Activated CD4-positive, alpha-beta T cell treated with anti-CD3 and anti-CD28 coated beads for 36 hours (primary cell): Measurements from ENCODE around the gene PCNX3. TPM values are rescaled to one million over a fixed set of nuclear protein-coding genes. Genes with fewer than 3 reads are reported as not detected.

Source experiments
- ATAC-seq: fragments of 200-7000 bp; cut with Tn5 transposase; one replicate; pipeline ENCODE4 v1.10.0; 2021; ENCODE audit warnings: mild to moderate bottlenecking, moderate library complexity
- CTCF ChIA-PET: fragments of 350-600 bp; sonication (Branson Sonifier 250); formaldehyde crosslinking; loops from one replicate; lab custom pipeline; 2021; ENCODE audit warnings: antibody characterized with exemption; lab: Charles Lee
- POLR2A ChIA-PET: fragments of 350-600 bp; sonication (Branson Sonifier 250); formaldehyde crosslinking; loops from one replicate; lab custom pipeline; 2021; ENCODE audit warnings: antibody characterized with exemption, inconsistent platforms; lab: Charles Lee
- DNase-seq: peaks from one replicate; pipeline ENCODE4 v3.0.0-alpha.2; 2020
- H3K27ac Mint-ChIP-seq: one replicate; pipeline ENCODE4 v1.8.0; 2021; ENCODE audit warnings: mixed read lengths
- H3K27me3 Mint-ChIP-seq: one replicate; pipeline ENCODE4 v1.8.0; 2021; ENCODE audit warnings: mixed read lengths
- H3K36me3 Mint-ChIP-seq: one replicate; pipeline ENCODE4 v1.8.0; 2021; ENCODE audit warnings: low read depth, mixed read lengths
- H3K4me1 Mint-ChIP-seq: one replicate; pipeline ENCODE4 v1.8.0; 2021; ENCODE audit warnings: mixed read lengths
- H3K4me3 Mint-ChIP-seq: one replicate; pipeline ENCODE4 v1.8.0; 2021; ENCODE audit warnings: mild to moderate bottlenecking, moderate library complexity, mixed read lengths
- H3K9me3 Mint-ChIP-seq: one replicate; pipeline ENCODE4 v1.8.0; 2021; ENCODE audit warnings: low read depth, mixed read lengths
- intact Hi-C, 2 experiments: fragments of 100-400 bp; cut with DNase I in 1 of 2; cut with micrococcal nuclease in 1 of 2; formaldehyde crosslinking; loops; one replicate each; pipeline versions ENCODE4 v1.14.2 to v1.15.1; 2022 to 2024; cut with DNase I, micrococcal nuclease
- total RNA-seq, 2 experiments: library from RNA; stranded (reverse); gene quantifications; one replicate each; pipeline ENCODE4 v1.2.3, GENCODE V29; 2021

Gene PCNX3
- total RNA-seq, 2 experiments from 2014 or later, result 27.9 to 30.7 TPM

DNA sequence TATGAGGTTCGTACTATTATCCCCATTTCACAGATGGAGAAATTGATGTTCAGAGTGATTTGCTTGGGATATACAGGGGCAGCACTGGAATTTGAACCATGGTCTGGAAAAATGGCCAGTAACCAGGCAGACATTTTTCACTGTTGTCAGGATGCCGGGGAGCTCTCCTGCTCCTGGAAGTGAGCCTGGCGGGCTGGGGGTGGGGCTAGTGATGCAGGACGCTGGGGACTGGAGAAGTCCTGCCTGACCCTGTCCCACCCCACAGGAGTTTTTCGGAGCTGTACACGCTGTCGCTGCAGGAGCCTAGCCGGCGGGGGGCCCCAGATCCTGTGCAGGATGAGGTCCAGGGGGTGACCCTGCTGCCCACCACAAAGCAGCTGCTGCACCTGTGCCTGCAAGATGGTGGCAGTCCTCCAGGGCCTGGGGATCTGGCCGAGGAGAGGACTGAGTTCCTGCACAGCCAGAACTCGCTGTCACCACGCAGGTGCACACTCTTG lies 33.5 kb downstream of the PCNX3 start:
- peaks cover 29% of the 10 kb centered on the region for H3K36me3 Mint-ChIP-seq
- intact Hi-C loops, result no loop called here
- peaks cover 31% of the 10 kb centered on the region for H3K4me1 Mint-ChIP-seq
- H3K27me3 Mint-ChIP-seq, result no peaks in the 10 kb centered on the region
- ATAC-seq, result no peak
- CTCF ChIA-PET, result interaction anchor here (0.6 kb wide), 3 partner anchors 83 to 287 kb away, joined by 3 read pairs; no protein-coding TSS in a partner anchor
- POLR2A ChIA-PET, result no interaction called here
- H3K4me3 Mint-ChIP-seq, result no peak overlapping the region
- H3K9me3 Mint-ChIP-seq, result no peaks in the 10 kb centered on the region
- no peak for DNase-seq
- H3K27ac Mint-ChIP-seq, result no peak overlapping the region

DNA sequence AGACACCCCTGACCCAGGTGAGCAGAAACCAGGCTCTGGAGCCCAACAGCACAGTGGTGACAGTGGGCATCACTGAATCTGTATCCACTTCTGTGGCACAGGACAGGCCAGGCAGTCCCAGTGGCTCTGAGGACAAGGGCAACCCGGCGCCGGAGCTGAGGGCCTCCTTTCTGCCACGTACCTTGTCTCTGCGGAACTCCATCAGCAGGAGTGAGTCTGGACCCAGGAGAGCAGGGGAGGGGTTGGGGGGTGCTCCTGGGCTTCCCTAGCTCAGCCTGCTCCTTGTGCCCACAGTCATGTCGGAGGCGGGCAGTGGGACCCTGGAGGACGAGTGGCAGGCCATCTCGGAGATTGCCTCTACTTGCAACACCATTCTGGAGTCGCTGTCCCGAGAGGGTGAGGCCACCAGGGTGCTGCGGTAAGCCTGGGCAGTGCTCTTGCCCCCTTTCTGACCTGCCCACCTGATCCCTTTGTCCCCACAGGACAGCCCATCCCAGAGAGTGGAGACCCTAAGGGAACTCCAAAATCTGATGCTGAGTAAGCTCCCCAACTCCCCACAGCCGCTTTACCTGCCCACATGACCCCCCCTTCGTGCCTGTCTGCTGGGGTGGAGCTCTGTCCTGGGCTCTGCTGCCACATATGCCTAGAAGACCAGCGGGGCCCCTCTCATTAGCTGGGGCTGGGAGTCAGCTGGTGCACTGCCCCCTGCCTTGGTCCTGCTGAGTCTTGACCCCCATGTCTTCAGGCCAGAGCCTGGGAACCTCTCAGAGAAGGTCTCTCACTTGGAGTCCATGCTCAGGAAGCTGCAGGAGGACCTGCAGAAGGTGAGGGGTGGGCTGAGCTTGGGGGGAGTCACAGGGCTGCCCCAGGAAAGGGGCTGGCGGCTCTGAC lies 34.3 kb downstream of the PCNX3 start:
- DNase-seq (no peak), ATAC-seq (no peak)
- H3K27ac Mint-ChIP-seq, result no peak overlapping the region
- H3K9me3 Mint-ChIP-seq, result no peaks in the 10 kb centered on the region
- ChIA-PET CTCF (interaction anchor here (0.6 kb wide), 1 partner anchor 287 kb away, joined by 3 read pairs; no protein-coding TSS in a partner anchor), POLR2A (interaction anchor here (1.4 kb wide), 1 partner anchor 13 kb away, joined by 3 read pairs; no protein-coding TSS in a partner anchor)
- H3K27me3 Mint-ChIP-seq, result no peaks in the 10 kb centered on the region
- peaks cover 28% of the 10 kb centered on the region for H3K4me1 Mint-ChIP-seq
- intact Hi-C loops, result no loop called here
- H3K4me3 Mint-ChIP-seq, result no peak overlapping the region
- peaks cover 29% of the 10 kb centered on the region for H3K36me3 Mint-ChIP-seq

DNA sequence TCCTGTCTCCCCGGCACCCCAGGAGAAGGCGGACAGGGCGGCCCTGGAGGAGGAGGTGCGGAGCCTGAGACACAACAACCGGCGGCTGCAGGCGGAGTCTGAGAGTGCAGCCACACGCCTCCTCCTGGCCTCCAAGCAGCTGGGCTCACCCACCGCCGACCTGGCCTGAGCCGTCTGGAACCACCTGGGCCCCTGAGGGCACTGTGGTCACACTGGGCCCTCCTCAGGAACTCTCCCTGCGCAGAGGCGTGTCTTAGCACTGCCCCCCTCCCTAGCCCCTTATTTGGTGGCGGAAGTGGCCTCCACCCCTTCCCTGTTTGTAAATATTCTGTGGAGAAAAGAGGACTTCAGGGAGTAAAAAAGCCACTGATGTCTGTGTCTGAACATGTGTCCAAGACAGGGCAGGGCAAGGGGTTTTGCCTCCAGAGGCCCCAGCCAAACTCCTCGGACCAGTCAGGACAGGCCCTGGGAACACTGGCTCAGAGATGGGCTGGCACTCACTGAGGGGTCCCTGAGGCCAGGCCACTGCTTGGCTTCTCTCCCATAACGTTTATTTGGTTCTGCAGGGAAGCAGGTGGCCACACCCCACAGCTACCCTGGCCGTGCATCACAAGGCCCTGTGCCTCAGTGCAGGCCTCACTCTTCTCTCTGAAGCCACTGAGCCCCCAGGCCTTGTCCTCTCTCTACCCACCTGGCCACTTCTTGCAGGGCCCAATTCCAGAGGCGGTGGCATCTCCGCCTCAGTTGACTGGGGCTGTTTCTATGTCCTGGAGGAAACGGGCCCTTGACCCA lies 35.2 kb downstream of the PCNX3 start:
- CTCF ChIA-PET, result no interaction called here
- Mint-ChIP-seq H3K27ac (no peak overlapping the region), H3K4me1 (peaks cover 31% of the 10 kb centered on the region), H3K36me3 (peaks cover 34% of the 10 kb centered on the region), H3K4me3 (no peak overlapping the region), H3K9me3 (no peaks in the 10 kb centered on the region), H3K27me3 (no peaks in the 10 kb centered on the region)
- ATAC-seq, result no peak
- intact Hi-C loops, result no loop called here
- no peak for DNase-seq
- POLR2A ChIA-PET, result interaction anchor here (1.1 to 1.4 kb wide), 2 partner anchors 13 to 18 kb away, joined by 3 read pairs; no protein-coding TSS in a partner anchor

DNA sequence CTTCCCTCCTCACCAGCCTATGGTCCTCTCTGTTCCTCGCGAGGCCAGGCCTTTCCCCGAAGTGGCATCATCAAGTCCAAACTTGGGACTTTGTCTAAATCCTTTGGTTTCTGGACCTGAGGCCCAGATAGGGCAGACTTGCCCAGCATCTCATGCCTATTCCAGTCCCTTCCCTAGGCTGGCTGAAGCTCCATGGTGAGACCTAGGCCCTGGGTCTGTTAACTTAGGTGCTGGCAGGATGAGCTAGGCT lies 35.7 kb downstream of the PCNX3 start:
- H3K4me1 Mint-ChIP-seq, result peaks cover 34% of the 10 kb centered on the region
- ChIA-PET CTCF (interaction anchor here (1.0 kb wide), 1 partner anchor 128 kb away, joined by 3 read pairs; no protein-coding TSS in a partner anchor), POLR2A (interaction anchor here (1.1 to 1.4 kb wide), 2 partner anchors 12 to 19 kb away, joined by 3 read pairs; no protein-coding TSS in a partner anchor)
- intact Hi-C loops, result no loop called here
- H3K4me3 Mint-ChIP-seq, result no peak overlapping the region
- DNase-seq, result no peak
- H3K9me3 Mint-ChIP-seq, result no peaks in the 10 kb centered on the region
- ATAC-seq, result no peak
- H3K27me3 Mint-ChIP-seq, result no peaks in the 10 kb centered on the region
- H3K36me3 Mint-ChIP-seq, result peaks cover 36% of the 10 kb centered on the region
- peak overlapping the region; percentile 85 for H3K27ac Mint-ChIP-seq

DNA sequence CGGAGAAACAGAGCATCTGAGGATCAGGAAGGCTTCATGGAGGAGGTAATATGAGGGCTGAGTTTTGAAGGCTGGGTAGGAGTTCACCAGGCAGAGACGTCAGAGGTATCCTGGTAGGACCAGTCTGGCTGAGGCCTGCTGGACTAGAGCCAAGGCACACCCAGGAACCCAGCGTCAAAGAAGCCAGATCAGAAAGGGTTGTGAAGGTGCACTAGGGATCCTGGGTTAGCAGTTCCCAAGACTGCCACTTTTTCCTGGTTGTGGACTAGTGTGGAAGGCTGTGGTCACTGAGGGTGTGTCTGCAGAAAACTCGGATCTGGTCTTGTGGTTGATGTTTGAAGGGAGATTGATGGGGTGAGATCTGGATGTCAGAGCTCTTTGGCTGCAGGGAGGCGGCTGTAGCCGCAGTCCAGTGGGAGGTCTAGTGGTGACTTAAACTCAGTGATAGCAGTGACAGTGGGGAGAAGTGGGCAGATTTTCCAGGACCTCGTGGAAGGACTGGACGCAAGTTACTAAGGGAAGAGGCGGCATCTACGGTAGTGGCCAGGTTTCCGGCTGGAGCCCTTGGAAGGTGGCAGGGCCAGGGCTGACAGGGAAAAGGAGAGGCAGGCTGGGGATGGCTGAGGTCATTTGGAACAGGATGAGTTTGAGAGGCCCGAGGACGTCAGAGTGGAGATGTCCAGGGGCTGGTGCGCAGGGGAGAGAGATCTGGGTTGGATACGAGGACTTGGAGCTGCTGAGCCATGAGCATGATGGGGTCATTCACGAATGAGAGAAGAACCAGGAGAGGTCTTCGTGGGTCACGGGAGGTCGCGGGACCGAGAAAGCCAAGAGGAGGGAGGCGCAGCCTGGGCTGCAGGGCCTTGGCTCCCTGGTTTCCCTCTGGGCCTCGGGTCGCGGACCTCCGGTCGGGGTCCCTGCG lies 36.3 kb downstream of the PCNX3 start:
- DNase-seq (no peak), ATAC-seq (peak; percentile 3)
- H3K36me3 Mint-ChIP-seq, result peaks cover 41% of the 10 kb centered on the region
- POLR2A ChIA-PET, result interaction anchor here (0.7 to 3.9 kb wide), 8 partner anchors 9 to 81 kb away, joined by 3 to 18 read pairs (median 4); partner anchors contain the start of genes RELA, RNASEH2C, SIPA1 and ZNRD2
- peak overlapping the region; percentile 85 for H3K27ac Mint-ChIP-seq
- peak overlapping the region; percentile 67 for H3K4me3 Mint-ChIP-seq
- no peaks in the 10 kb centered on the region for H3K9me3 Mint-ChIP-seq
- H3K4me1 Mint-ChIP-seq, result peaks cover 38% of the 10 kb centered on the region
- H3K27me3 Mint-ChIP-seq, result no peaks in the 10 kb centered on the region
- intact Hi-C loops, result loop anchor here (1.0 to 2.0 kb wide), 11 partner anchors 10 to 267 kb away; partner anchors contain the start of genes SIPA1 (in 2 of the 2), C11orf68 (in 1 of the 2), DRAP1 (in 1 of the 2) and FOSL1 (in 1 of the 2)
- CTCF ChIA-PET, result interaction anchor here (0.5 to 2.1 kb wide), 5 partner anchors 85 to 239 kb away, joined by 3 to 5 read pairs (median 3); partner anchors contain the start of gene CCDC85B

DNA sequence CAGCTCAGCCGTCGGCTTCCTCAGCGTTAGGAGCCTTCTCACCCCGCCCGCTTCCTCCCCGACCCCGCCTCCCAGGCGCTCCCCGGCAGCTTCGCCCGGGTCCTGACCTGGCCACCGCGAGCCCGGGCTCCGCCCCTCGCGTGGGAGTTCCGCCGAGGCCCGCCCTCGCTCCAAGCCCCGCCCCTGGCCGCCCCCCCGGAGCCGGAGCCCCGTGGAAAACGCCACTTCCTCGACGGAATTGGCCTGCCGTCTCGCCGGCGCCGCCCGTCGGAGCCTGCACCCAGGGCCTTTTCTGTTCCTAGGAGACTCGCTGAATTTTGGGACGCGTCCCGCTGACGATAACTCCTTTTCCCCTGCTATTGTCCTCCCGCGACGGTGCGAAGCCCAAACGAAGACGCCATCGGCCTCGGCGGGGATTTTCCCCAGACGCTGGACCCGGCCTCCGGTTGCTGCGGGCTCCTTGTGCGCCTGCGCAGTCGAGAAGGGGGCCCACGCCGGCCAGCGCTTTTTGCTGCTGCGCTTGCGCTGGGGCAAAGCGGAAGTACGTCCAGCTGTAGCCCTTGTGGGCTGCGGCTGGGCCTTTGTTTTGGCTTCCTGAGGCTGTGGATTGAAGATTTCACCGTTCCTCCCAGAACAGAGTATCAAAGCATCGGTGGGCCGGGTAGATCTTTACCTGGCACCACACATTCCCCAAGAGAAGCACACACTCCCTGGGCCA lies 37.1 kb downstream of the PCNX3 start:
- H3K9me3 Mint-ChIP-seq, result no peaks in the 10 kb centered on the region
- intact Hi-C loops, result loop anchor here (1.0 to 2.0 kb wide), 11 partner anchors 10 to 267 kb away; partner anchors contain the start of genes RELA (in 2 of the 2), SIPA1 (in 2 of the 2), C11orf68 (in 1 of the 2) and DRAP1 (in 1 of the 2)
- peaks cover 45% of the 10 kb centered on the region for H3K4me1 Mint-ChIP-seq
- ChIA-PET CTCF (interaction anchor here (0.5 to 2.1 kb wide), 10 partner anchors 9 to 238 kb away, joined by 3 to 6 read pairs (median 4); partner anchors contain the start of genes CCDC85B, KAT5 and RELA), POLR2A (interaction anchor here (0.7 to 3.9 kb wide), 7 partner anchors 9 to 82 kb away, joined by 3 to 18 read pairs (median 6); partner anchors contain the start of genes RELA, RNASEH2C, SIPA1 and ZNRD2)
- H3K36me3 Mint-ChIP-seq, result peaks cover 48% of the 10 kb centered on the region
- H3K27ac Mint-ChIP-seq, result peak overlapping the region; percentile 95
- peak overlapping the region; percentile 79 for H3K4me3 Mint-ChIP-seq
- ATAC-seq, result peak; percentile 89
- H3K27me3 Mint-ChIP-seq, result no peaks in the 10 kb centered on the region
- peak; percentile 98 for DNase-seq

DNA sequence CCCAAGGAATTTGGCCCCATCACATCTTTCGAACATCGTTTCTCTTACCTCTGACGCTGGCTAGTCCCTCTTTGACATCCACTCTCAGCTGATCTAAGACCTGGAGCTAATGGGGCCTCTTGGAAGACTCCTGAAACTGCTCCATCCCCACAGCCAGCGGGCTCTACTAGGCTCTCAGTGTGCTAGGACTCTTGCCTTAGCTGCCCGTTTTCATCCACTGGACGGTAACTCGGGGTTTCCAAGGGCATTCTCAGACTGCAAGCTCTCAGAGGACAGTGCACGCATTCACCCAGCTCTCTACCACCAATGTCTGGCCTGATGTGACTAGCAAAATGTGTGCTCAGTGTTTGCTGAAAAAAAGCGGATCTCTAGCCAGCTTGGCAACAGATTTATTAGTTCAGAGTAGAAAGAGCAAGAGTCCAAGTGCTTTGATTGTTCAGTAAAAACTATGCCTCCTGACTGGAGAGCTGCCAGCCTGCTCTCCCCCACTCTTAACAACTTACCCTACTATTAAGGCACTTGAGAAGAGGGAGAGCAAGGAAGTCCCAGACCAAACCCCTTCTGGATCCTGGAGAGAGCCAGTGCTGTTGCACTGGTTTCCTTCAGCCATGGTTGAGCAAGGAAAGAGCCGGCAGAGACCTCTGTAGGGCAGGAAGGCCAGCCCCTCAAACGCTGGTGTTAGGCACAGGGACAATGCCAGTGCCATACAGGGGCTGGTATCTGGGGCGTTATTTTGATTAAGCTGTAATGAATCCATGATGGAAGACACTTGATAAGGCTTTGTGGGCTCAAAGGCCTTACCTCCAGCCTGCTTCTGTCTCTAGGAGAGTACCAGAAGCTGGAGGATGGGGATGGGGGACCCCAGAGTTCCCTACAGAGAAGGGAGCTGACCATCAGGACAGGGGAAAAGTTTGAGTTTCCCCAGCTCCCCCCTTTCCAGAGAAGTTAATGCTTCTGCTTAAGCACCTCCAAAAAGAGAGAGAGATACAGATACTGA lies 38.0 kb downstream of the PCNX3 start:
- no peaks in the 10 kb centered on the region for H3K9me3 Mint-ChIP-seq
- CTCF ChIA-PET, result interaction anchor here (0.5 to 2.1 kb wide), 10 partner anchors 9 to 237 kb away, joined by 3 to 6 read pairs (median 4); partner anchors contain the start of genes CCDC85B, KAT5, RELA and SIPA1
- POLR2A ChIA-PET, result interaction anchor here (0.7 to 3.9 kb wide), 6 partner anchors 9 to 67 kb away, joined by 3 to 18 read pairs (median 8); partner anchors contain the start of genes RELA, RNASEH2C and SIPA1
- intact Hi-C loops, result loop anchor here in 1 of 2 experiments (1.0 to 2.0 kb wide), 2 partner anchors 9 to 15 kb away; partner anchors contain the start of genes RELA and SIPA1
- peaks cover 50% of the 10 kb centered on the region for H3K36me3 Mint-ChIP-seq
- no peaks in the 10 kb centered on the region for H3K27me3 Mint-ChIP-seq
- ATAC-seq (no peak), DNase-seq (no peak)
- peak overlapping the region; percentile 79 for H3K4me3 Mint-ChIP-seq
- peak overlapping the region; percentile 95 for H3K27ac Mint-ChIP-seq
- peaks cover 47% of the 10 kb centered on the region for H3K4me1 Mint-ChIP-seq

DNA sequence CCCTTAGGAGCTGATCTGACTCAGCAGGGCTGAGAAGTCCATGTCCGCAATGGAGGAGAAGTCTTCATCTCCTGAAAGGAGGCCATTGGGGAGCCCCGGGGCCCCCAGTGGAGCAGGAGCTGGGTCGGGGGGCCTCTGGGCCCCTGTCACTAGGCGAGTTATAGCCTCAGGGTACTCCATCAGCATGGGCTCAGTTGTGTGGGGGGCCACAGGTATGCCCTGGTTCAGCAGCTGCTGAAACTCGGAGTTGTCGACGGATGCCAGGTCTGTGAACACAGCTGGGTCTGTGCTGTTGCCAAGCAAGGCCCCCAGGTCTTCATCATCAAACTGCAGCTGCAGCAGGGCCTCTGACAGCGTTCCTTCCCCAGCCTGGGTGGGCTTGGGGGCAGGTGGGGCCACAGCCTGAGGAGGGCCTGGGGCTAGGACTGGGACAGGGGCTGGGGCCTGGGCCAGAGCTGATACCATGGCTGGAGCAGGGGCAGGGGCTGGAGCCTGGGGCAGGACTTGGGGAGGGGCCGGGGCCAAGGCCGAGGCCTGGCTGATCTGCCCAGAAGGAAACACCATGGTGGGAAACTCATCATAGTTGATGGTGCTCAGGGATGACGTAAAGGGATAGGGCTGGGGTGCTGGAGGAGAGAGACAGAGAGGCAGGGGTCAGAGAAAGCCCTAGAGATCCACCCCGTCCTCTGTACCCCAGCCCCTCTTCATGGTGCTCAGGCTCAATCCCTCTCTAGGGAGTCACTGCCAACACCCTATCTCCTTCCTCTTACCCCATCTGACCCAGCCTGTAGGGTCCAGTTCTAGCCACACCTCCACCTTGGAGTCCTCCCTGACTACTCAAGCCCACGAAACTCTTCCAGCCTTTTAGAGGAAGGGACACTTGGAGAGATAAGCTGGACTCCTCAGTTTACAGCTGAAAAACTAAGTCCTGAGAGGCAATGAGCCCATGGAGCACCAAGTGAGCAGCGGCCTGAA lies 39.1 kb downstream of the PCNX3 start:
- ChIA-PET POLR2A (interaction anchor here (2.0 to 3.9 kb wide), 2 partner anchors 8 to 16 kb away, joined by 6 to 16 read pairs; partner anchors contain the start of gene RELA), CTCF (interaction anchor here (0.6 to 1.7 kb wide), 2 partner anchors 17 to 90 kb away, joined by 4 read pairs; partner anchors contain the start of gene SIPA1)
- DNase-seq, result no peak
- peak overlapping the region; percentile 34 for H3K27ac Mint-ChIP-seq
- no peaks in the 10 kb centered on the region for H3K27me3 Mint-ChIP-seq
- H3K4me3 Mint-ChIP-seq, result no peak overlapping the region
- no peak for ATAC-seq
- no peaks in the 10 kb centered on the region for H3K9me3 Mint-ChIP-seq
- intact Hi-C loops, result no loop called here
- H3K36me3 Mint-ChIP-seq, result peaks cover 58% of the 10 kb centered on the region
- peaks cover 58% of the 10 kb centered on the region for H3K4me1 Mint-ChIP-seq
